ENCODE results near the gene SUCLA2. TPM values are rescaled to one million over a fixed set of nuclear protein-coding genes. Genes with fewer than 3 reads are reported as not detected.

SUCLA2 gene
- total and polyA plus RNA-seq, 8 donors, result 35.7 to 74.0 (median 60.8) TPM

DNA sequence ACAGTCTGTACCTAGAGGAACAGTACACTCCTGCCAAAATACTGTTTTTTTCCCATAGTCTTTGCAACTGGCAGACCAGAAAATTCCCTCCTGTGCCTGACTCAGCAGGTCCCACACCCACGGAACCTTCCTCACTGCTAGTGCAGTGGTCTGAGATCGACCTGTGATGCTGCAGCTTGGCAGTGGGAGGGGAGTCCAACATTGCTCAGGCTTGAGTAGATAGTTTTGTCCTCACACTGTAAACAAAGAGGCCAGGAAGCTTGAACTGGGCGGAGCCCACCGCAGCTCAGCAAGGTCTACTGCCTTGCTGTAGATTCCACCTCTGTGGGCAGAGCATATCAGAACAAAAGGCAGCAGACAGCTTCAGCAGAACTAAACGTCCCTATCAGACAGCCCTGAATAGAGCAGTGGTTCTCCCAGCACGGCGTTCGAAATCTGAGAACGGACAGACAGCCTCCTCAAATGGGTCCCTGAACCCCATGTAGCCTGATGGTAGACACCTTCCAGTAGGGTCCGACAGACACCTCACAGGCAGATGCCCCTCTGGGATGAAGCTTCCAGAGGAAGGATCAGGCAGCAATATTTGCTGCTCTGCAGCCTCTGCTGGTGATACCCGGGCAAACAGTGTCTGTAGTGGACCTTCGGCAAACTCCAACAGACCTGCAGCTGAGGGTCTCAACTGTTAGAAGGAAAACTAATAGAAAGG lies 92.7 kb downstream of the SUCLA2 start:
- H3K36me3 ChIP-seq, result no peaks in the 10 kb centered on the region
- DNase-seq, result no peak
- H3K4me3 ChIP-seq, result no peak overlapping the region
- H3K4me1 ChIP-seq, result no peaks in the 10 kb centered on the region
- intact Hi-C loops (cut with DNase I), result no loop called here
- TF ChIP-seq, protein P1, sequence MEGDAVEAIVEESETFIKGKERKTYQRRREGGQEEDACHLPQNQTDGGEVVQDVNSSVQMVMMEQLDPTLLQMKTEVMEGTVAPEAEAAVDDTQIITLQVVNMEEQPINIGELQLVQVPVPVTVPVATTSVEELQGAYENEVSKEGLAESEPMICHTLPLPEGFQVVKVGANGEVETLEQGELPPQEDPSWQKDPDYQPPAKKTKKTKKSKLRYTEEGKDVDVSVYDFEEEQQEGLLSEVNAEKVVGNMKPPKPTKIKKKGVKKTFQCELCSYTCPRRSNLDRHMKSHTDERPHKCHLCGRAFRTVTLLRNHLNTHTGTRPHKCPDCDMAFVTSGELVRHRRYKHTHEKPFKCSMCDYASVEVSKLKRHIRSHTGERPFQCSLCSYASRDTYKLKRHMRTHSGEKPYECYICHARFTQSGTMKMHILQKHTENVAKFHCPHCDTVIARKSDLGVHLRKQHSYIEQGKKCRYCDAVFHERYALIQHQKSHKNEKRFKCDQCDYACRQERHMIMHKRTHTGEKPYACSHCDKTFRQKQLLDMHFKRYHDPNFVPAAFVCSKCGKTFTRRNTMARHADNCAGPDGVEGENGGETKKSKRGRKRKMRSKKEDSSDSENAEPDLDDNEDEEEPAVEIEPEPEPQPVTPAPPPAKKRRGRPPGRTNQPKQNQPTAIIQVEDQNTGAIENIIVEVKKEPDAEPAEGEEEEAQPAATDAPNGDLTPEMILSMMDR (IDR thresholded peaks at IDR 0.05), result no peak
- peaks cover 0 to 4% of the 10 kb centered on the region in 2 donors for H3K9me3 ChIP-seq
- no peak overlapping the region for H3K27ac ChIP-seq
- ATAC-seq, result no peak
- no peaks in the 10 kb centered on the region for H3K27me3 ChIP-seq

DNA sequence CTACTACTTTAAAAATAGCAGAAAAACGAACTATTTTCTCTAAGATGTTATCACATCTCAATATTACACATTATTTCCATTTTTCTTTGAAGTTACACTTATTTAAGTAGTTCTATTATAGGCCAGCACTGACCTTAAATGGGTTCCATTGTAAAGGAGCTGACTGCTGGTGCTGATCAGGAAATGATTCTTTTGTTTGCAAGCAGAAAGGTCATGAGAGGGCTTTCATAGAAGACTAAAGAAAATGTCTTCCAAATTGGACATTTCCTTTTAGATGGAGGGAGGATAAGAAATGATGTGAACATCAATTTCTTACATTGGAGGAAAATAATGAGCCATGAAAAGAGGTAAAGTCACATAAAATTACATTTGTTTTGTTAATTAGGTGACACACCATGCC lies 96.2 kb downstream of the SUCLA2 start:
- Histone ChIP-seq H3K4me3 (no peak overlapping the region), H3K4me1 (no peaks in the 10 kb centered on the region), H3K27ac (no peak overlapping the region), H3K36me3 (no peaks in the 10 kb centered on the region), H3K9me3 (no peaks in the 10 kb centered on the region), H3K27me3 (no peaks in the 10 kb centered on the region)
- DNase-seq (no peak), ATAC-seq (no peak)
- TF ChIP-seq, protein P1 (IDR thresholded peaks at IDR 0.05), result no peak
- intact Hi-C loops (cut with DNase I), result no loop called here

DNA sequence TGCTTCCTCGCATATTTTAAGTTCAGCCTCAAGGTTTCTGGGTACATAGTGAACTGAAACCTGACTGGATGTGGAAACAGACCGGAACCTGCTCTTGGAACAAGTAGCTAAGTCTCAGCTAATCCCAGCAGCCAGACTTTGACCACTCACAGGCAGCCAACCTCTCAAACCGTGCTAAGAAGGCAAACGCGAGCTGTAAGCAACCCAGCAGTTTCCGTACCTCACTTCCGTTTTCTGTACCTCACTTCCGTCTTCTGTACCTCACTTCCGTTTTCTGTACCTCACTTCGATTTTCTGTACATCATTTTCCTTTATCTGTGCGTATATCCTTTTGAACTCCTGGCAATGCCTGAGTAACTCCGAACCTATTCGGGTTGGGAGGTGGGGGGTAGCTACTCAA lies 96.8 kb downstream of the SUCLA2 start:
- DNase-seq, result no peak
- no peaks in the 10 kb centered on the region for H3K4me1 ChIP-seq
- peak overlapping the region; percentile 2 to 24 for H3K4me3 ChIP-seq
- no peaks in the 10 kb centered on the region for H3K9me3 ChIP-seq
- peak overlapping the region in 1 of 2 donors; percentile 7 for H3K27ac ChIP-seq
- intact Hi-C loops (cut with DNase I), result no loop called here
- H3K36me3 ChIP-seq, result no peaks in the 10 kb centered on the region
- ATAC-seq, result no peak
- H3K27me3 ChIP-seq, result no peaks in the 10 kb centered on the region
- TF ChIP-seq, protein P1 (IDR thresholded peaks at IDR 0.05), result no peak

DNA sequence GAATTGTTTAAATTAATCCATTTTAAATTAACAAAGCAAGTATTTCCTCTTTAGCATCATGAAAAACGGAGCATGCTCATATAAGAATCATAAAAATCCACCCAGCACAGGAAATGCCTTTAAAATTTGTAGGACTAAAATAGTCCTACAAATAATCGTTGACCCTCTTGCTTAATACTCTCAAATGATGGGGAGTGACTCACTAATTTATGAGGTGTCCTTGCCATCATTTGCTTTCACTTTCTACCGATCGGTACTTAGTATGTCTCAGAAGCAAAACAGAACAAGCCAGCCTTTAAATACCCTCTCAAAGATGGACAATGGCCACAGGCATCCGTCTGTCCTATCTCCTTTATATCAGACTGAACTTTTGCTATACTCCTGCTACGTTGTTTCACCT lies 97.2 kb downstream of the SUCLA2 start:
- DNase-seq (no peak), ATAC-seq (peak; percentile 44)
- Histone ChIP-seq H3K4me3 (peak overlapping the region; percentile 2 to 24), H3K27me3 (no peaks in the 10 kb centered on the region), H3K27ac (peak overlapping the region in 1 of 2 donors; percentile 7), H3K4me1 (no peaks in the 10 kb centered on the region), H3K9me3 (no peaks in the 10 kb centered on the region), H3K36me3 (no peaks in the 10 kb centered on the region)
- TF ChIP-seq, protein P1 (IDR thresholded peaks at IDR 0.05), result no peak
- intact Hi-C loops (cut with DNase I), result no loop called here

DNA sequence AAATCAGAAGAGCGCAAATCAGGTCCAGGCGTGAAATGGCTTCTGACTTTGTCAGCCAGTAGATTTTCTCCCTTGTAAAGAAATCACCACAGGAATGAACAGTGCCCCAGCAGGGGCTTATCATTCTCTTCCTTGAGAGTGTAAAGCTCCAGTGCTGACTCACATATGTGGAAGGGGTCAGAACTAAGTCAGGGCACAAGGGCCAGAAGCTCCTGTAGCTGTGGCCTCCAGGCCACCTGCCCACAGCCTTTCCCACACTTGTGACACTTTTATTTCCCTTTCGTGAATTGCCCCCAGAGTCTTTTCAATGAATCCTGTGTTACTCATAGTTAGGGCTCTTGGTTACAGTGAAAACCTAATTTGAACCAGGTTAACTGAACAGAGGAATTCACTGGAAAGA lies 99.6 kb downstream of the SUCLA2 start:
- Histone ChIP-seq H3K27ac (no peak overlapping the region), H3K4me3 (no peak overlapping the region), H3K9me3 (no peaks in the 10 kb centered on the region), H3K4me1 (no peaks in the 10 kb centered on the region), H3K27me3 (no peaks in the 10 kb centered on the region), H3K36me3 (no peaks in the 10 kb centered on the region)
- DNase-seq (no peak), ATAC-seq (no peak)
- TF ChIP-seq, protein P1 (IDR thresholded peaks at IDR 0.05), result no peak
- intact Hi-C loops (cut with DNase I), result no loop called here

All from left lung (tissue), 10 donors.